ENCODE data around the gene OR2T10. TPM values are rescaled to one million over a fixed set of nuclear protein-coding genes. Genes with fewer than 3 reads are reported as not detected.
A peak's percentile ranks its signal among the peaks of the same experiment; 100 is the strongest.
"Not testable (repeated sequence)": the region's sequence is repeated elsewhere in the genome, so short reads cannot be mapped to it uniquely, and the experiment has no call there.

OR2T10 gene
- not detected in 2 replicates for total RNA-seq (2013; cell fraction: nucleolus; rRNA removed)
- not detected in 2 replicates for total RNA-seq (2014; rRNA removed)
- not detected in 2 replicates for total RNA-seq (2014; rRNA removed; fragmentation: Illumina TruSeq; extraction: Trizol)
- not detected in 2 replicates for total RNA-seq (2021)
- polyA plus RNA-seq (2011; ENCODE audit: low read depth): not detected
- polyA plus RNA-seq (2011; rRNA removed): not detected in 2 replicates
- not detected in 2 replicates for polyA plus RNA-seq (2011; cell fraction: cytosol; rRNA removed)
- not detected in 2 replicates for polyA plus RNA-seq (2011; cell fraction: nucleus; rRNA removed)
- not detected in 2 replicates for polyA plus RNA-seq (2012)
- not detected in 2 replicates for polyA plus RNA-seq (2014; fragmentation: Illumina TruSeq; extraction: Trizol)
- polyA plus RNA-seq (2014; fragmentation: Nextera tagmentation; extraction: Ambion mirVana): not detected
- polyA plus RNA-seq (2014; rRNA removed): not detected in 2 replicates
- polyA plus RNA-seq (2016; fragmentation: Nextera tagmentation; extraction: Ambion mirVana): not detected
- not detected in 2 replicates for polyA minus RNA-seq (2011; rRNA and poly(A)+ RNA removed)
- not detected in 2 replicates for polyA minus RNA-seq (2011; cell fraction: cytosol; rRNA and poly(A)+ RNA removed)
- polyA minus RNA-seq (2011; cell fraction: nucleus; rRNA and poly(A)+ RNA removed): not detected in 2 replicates
- not detected for Bru-seq, nascent RNA
- BruChase-seq, experiment 1, labeled RNA remaining after a 6-hour chase: not detected
- not detected for BruChase-seq, experiment 2, labeled RNA remaining after a 2-hour chase
- long read RNA-seq, experiment 1: 0 reads
- long read RNA-seq, experiment 2: 0 reads

- CTCF ChIA-PET: no interaction called here
- no peak for FAIRE-seq
- no TSS peak for BruUV-seq (replicated peaks)
These were observed at the start of gene OR2T10 for GRCh38 chr1:248597589-248597988. Gene OR2T10 (minus strand): TSS chr1:248597700. CDS start chr1:248593768, 3,932 bp downstream.

GRCh38 chr1:248645178-248645577 lies 47.7 kb upstream of the OR2T10 start, which contains the start of gene OR2T35:
Gene OR2T35 (minus strand): TSS chr1:248645278. CDS start chr1:248639258, 6,020 bp downstream.
- SMC1A ChIA-PET (ENCODE audit: uncharacterized antibody, unreplicated experiment); H3K9ac ChIP-seq (ENCODE audit: control insufficient read depth, insufficient read depth, low read length); CTCF ChIA-PET; H3K27ac ChIP-seq (ENCODE audit: control insufficient read depth, insufficient read depth); H3K4me3 ChIP-seq; H3K79me2 ChIP-seq (ENCODE audit: control insufficient read depth, insufficient read depth, low read length); H3K4me1 ChIP-seq (ENCODE audit: control insufficient read depth, insufficient read depth, low read length); H3K36me3 ChIP-seq (ENCODE audit: control insufficient read depth in 2 of 2, insufficient read depth in 2 of 2, low read length in 1 of 2); H3K27me3 ChIP-seq (replicated peaks in 1 of 2; ENCODE audit: control insufficient read depth in 2 of 2, insufficient read depth in 2 of 2, low read length in 1 of 2); DNase-seq (ENCODE audit: low read depth, low spot score); ATAC-seq; BruUV-seq (replicated peaks); H3K9me3 ChIP-seq (replicated peaks; ENCODE audit: control insufficient read depth, insufficient read depth, low read length); H4K20me1 ChIP-seq (ENCODE audit: control insufficient read depth, insufficient read depth); POLR2A ChIA-PET; H3K4me2 ChIP-seq (ENCODE audit: control insufficient read depth, insufficient read depth); RAD21 ChIA-PET (ENCODE audit: unreplicated experiment); H2AFZ ChIP-seq (ENCODE audit: control insufficient read depth, low read depth, low read length); intact Hi-C loops (cut with micrococcal nuclease; ENCODE audit: unreplicated experiment); in situ Hi-C loops (cut with MboI); FAIRE-seq: not testable (repeated sequence)
- WGBS (ENCODE audit: insufficient coverage, insufficient replicate concordance, low lambda C conversion rate, missing lambda C conversion rate): no CpG with 5 or more reads among the region's 3 CpGs

More at GRCh38 chr1:248597589-248597988, at the start of gene OR2T10:
- no peak within 1 kb of the TSS for H3K9ac ChIP-seq (ENCODE audit: control insufficient read depth, insufficient read depth, low read length)
- H3K4me3 ChIP-seq: no peak within 1 kb of the TSS
- H3K79me2 ChIP-seq (ENCODE audit: control insufficient read depth, insufficient read depth, low read length): no peaks in the 10 kb centered on the region
- ATAC-seq: no peak
- TF ChIP-seq NFIC (IDR thresholded peaks at IDR 0.05; ENCODE audit: low read depth, low read length) (no peak), HDAC6 (IDR thresholded peaks at IDR 0.05; ENCODE audit: unreplicated experiment) (no peak)
- ChIA-PET RAD21 (ENCODE audit: unreplicated experiment) (no interaction called here), POLR2A (no interaction called here), SMC1A (ENCODE audit: uncharacterized antibody, unreplicated experiment) (no interaction called here)
- in situ Hi-C loops (cut with MboI): no loop called here
- no peaks in the 10 kb centered on the region for H3K27me3 ChIP-seq (replicated peaks in 1 of 2; ENCODE audit: control insufficient read depth in 2 of 2, insufficient read depth in 2 of 2, low read length in 1 of 2)
- no peaks in the 10 kb centered on the region for H4K20me1 ChIP-seq (ENCODE audit: control insufficient read depth, insufficient read depth)
- no peaks in the 10 kb centered on the region for H3K4me1 ChIP-seq (ENCODE audit: control insufficient read depth, insufficient read depth, low read length)
- no peaks in the 10 kb centered on the region for H3K9me3 ChIP-seq (replicated peaks; ENCODE audit: control insufficient read depth, insufficient read depth, low read length)
- no peaks in the 10 kb centered on the region for H3K36me3 ChIP-seq (ENCODE audit: control insufficient read depth in 2 of 2, insufficient read depth in 2 of 2, low read length in 1 of 2)
- H3K27ac ChIP-seq (ENCODE audit: control insufficient read depth, insufficient read depth): no peak within 1 kb of the TSS
- no peak within 1 kb of the TSS for H3K4me2 ChIP-seq (ENCODE audit: control insufficient read depth, insufficient read depth)
- no CpG with 5 or more reads among the region's 6 CpGs for WGBS (ENCODE audit: insufficient coverage, insufficient replicate concordance, low lambda C conversion rate, missing lambda C conversion rate)
- intact Hi-C loops (cut with micrococcal nuclease; ENCODE audit: unreplicated experiment): no loop called here
- H2AFZ ChIP-seq (ENCODE audit: control insufficient read depth, low read depth, low read length): no peak within 1 kb of the TSS
- no peak for DNase-seq (ENCODE audit: low read depth, low spot score)

GRCh38 chr1:248642971-248643651 lies 45.6 kb upstream of the OR2T10 start:
- in situ Hi-C loops (cut with MboI); H3K4me1 ChIP-seq (ENCODE audit: control insufficient read depth, insufficient read depth, low read length); POLR2A ChIA-PET; intact Hi-C loops (cut with micrococcal nuclease; ENCODE audit: unreplicated experiment); H3K9me3 ChIP-seq (replicated peaks; ENCODE audit: control insufficient read depth, insufficient read depth, low read length); H3K27ac ChIP-seq (ENCODE audit: control insufficient read depth, insufficient read depth); DNase-seq (ENCODE audit: low read depth, low spot score); H3K36me3 ChIP-seq (ENCODE audit: control insufficient read depth in 2 of 2, insufficient read depth in 2 of 2, low read length in 1 of 2); CTCF ChIA-PET; H2AFZ ChIP-seq (ENCODE audit: control insufficient read depth, low read depth, low read length); BruUV-seq (replicated peaks); H3K27me3 ChIP-seq (replicated peaks in 1 of 2; ENCODE audit: control insufficient read depth in 2 of 2, insufficient read depth in 2 of 2, low read length in 1 of 2); H3K79me2 ChIP-seq (ENCODE audit: control insufficient read depth, insufficient read depth, low read length); SMC1A ChIA-PET (ENCODE audit: uncharacterized antibody, unreplicated experiment); H3K4me3 ChIP-seq; H4K20me1 ChIP-seq (ENCODE audit: control insufficient read depth, insufficient read depth); H3K4me2 ChIP-seq (ENCODE audit: control insufficient read depth, insufficient read depth); RAD21 ChIA-PET (ENCODE audit: unreplicated experiment); H3K9ac ChIP-seq (ENCODE audit: control insufficient read depth, insufficient read depth, low read length); FAIRE-seq: not testable (repeated sequence)
- WGBS (ENCODE audit: insufficient coverage, insufficient replicate concordance, low lambda C conversion rate, missing lambda C conversion rate): no CpG with 5 or more reads among the region's 4 CpGs
- ATAC-seq: peak; percentile 59
